Pancreas (tissue), 10 donors: Measurements from ENCODE around the gene ARID4B. TPM values are rescaled to one million over a fixed set of nuclear protein-coding genes. Genes with fewer than 3 reads are reported as not detected.

ENCODE experiments used
- ATAC-seq, 4 donors: fragments of 200-7000 bp; cut with Tn5 transposase; one replicate each; pipeline versions ENCODE4 v1.8.0 to v1.9.1; 2020; ENCODE audit warnings: mild to moderate bottlenecking in 4 of 4, moderate library complexity in 4 of 4
- DNase-seq, 6 donors: peaks; one replicate each; pipeline ENCODE4 v3.0.0-alpha.2; 2020
- FAIRE-seq: peaks from 2 replicates; lab custom pipeline; 2012; peaks lifted over from hg19 to GRCh38; lab: Jason Lieb, UNC
- H3K27ac ChIP-seq, 4 donors: fragments of 200-600 bp; sonication (generic); 1 replicate in 3 of 4; 2 replicates in 1 of 4; pipeline versions ENCODE4 v1.5.0 to v1.8.0; 2020
- H3K27me3 ChIP-seq, 4 donors: fragments of 200-600 bp; one replicate each; pipeline ENCODE4 v1.8.0; 2021
- H3K36me3 ChIP-seq, 3 donors: fragments of 200-600 bp; sonication (generic) in 1 of 3; one replicate each; pipeline versions ENCODE4 v1.5.0 to v1.8.0; 2020 to 2021
- H3K4me1 ChIP-seq, 3 donors: fragments of 200-600 bp; one replicate each; pipeline ENCODE4 v1.8.0; 2021
- H3K4me3 ChIP-seq, 4 donors: fragments of 200-600 bp; sonication (generic) in 2 of 4; one replicate each; pipeline versions ENCODE4 v1.5.0 to v1.8.0; 2020 to 2021
- H3K9me3 ChIP-seq, 4 donors: fragments of 200-600 bp; one replicate each; pipeline ENCODE4 v1.8.0; 2021
- CTCF ChIP-seq, 4 donors: fragments of 200-600 bp; sonication (generic) in 3 of 4; IDR thresholded peaks; one replicate each; pipeline versions ENCODE4 v1.5.0 to v1.8.0; 2021; ENCODE audit warnings: antibody characterized with exemption in 4 of 4
- whole genome bisulfite sequencing, 2 donors: extraction: QIAGEN DNeasy Blood & Tissue Kit; methylation state at CpG; one replicate each; pipeline ENCODE4 v1.1.7; 2013; 5-methylcytosine and 5-hydroxymethylcytosine counted together
- intact Hi-C, 3 donors: fragments of 100-400 bp; cut with DNase I; formaldehyde crosslinking; loops; one replicate each; pipeline versions ENCODE4 v1.11.1 to v1.14.2; 2022
- polyA plus RNA-seq, 2 donors: library from polyadenylated mRNA; stranded (reverse); fragments of 200-250 nt; gene quantifications; one replicate each; pipeline ENCODE4 v1.2.3, GENCODE V29; 2013
- total RNA-seq, 6 donors: library from RNA; stranded (reverse); fragmentation: NEBNext Ultra II Directional in 4 of 6; extraction: Animal tissue kit (Norgen Biotek cat#: 25700) in 4 of 6; gene quantifications; one replicate each; pipeline versions ENCODE4 v1.2.1 to v1.2.4, GENCODE V29; 2021 to 2023
- donor health status: healthy with polysubstance abuse.
- donor health status: DM: no; HTN: no; CAD: no; lungs with moderate emphysema.
- donor health status: DM: no; HTN: no; CAD: no.
- donor health status: control.
- donor health status: control.
- donor health status: Bipolar disorder and iron deficiency.
- donor health status: DM: yes; HTN: yes; CAD: no.
- donor health status: DM: no; HTN: no; CAD: no.
- donor health status: DM: no; HTN: no; CAD: no.
- donor health status: DM: yes; HTN: yes; CAD: no.

The ARID4B gene
- total and polyA plus RNA-seq, 8 donors: 12.5 to 26.6 (median 16.7) TPM

DNA sequence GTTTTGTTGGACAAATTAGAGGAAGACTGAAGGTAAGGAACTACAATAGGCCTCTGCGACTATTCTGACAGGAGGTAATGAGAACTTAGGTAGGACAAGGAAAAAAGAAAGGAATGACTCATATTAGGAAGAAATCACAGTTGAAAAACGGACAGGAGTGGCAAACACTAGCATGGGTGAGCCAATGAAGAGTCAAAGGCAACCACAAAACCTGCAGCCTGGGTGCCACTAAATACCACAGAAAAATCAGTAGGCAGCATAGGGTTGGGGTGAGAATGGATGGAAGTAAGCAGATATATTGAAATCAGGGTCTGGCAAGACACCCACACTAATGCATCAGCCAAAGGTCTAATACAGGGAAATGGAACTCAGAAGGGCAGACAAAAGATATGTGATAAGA, 176.9 kb downstream of the ARID4B start:
- TF ChIP-seq CTCF (IDR thresholded peaks at IDR 0.05): no peak
- H3K27ac ChIP-seq: no peak overlapping the region
- intact Hi-C loops: no loop called here
- H3K4me1 ChIP-seq: no peaks in the 10 kb centered on the region
- peaks cover 0 to 50% (median 3%) of the 10 kb centered on the region in 3 donors for H3K36me3 ChIP-seq
- 88 to 93% methylated on average over 2 of the region's 2 CpGs for WGBS, 2 donors
- FAIRE-seq (no peak), ATAC-seq (no peak), DNase-seq (no peak)
- no peaks in the 10 kb centered on the region for H3K27me3 ChIP-seq
- H3K4me3 ChIP-seq: no peak overlapping the region
- H3K9me3 ChIP-seq: no peaks in the 10 kb centered on the region

DNA sequence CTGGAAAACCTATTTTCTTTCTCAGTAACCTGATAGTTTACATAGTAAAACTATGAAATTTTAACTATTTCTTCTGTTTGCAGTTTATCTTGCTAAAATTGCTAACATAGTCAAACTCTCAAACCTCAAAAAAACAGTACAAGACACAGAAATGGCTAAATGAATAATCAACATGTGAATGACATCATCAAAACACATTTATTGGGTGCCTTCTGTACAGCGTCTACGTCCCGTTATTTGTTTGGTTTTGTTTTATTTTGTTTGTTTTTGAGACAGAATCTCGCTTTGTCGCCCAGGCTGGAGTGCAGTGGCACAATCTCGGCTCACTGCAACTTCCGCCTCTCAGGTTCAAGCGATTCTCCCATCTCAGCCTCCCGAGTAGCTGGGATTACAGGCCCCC, 178.2 kb downstream of the ARID4B start:
- Histone ChIP-seq H3K9me3 (no peaks in the 10 kb centered on the region), H3K27me3 (no peaks in the 10 kb centered on the region), H3K27ac (no peak overlapping the region), H3K4me1 (no peaks in the 10 kb centered on the region), H3K4me3 (no peak overlapping the region), H3K36me3 (peaks cover 0 to 49% (median 3%) of the 10 kb centered on the region in 3 donors)
- no peak for DNase-seq
- intact Hi-C loops: no loop called here
- ATAC-seq: no peak
- FAIRE-seq: no peak
- 93 to 95% methylated on average over 9 of the region's 9 CpGs for WGBS, 2 donors
- TF ChIP-seq CTCF (IDR thresholded peaks at IDR 0.05): no peak

DNA sequence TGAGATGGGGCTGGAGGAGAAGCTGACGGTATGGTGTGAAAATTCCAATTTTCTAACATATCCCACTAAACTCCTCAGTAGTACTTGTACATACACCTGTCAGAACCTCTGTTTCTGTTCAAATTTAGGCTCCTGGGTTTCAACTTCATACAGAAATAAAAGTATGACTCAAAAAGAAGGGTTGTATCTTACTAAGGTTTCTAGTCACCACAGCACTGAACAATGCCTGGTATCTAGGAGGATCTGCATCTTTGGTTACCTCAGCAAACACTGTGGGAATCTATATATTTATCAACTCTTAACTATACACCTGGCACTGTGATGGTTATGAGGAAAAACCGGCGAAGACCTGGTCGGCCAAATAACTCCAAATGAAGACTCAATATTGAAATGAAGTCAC, 180.7 kb downstream of the ARID4B start:
- Histone ChIP-seq H3K4me3 (no peak overlapping the region), H3K4me1 (no peaks in the 10 kb centered on the region), H3K27ac (no peak overlapping the region), H3K9me3 (no peaks in the 10 kb centered on the region), H3K27me3 (no peaks in the 10 kb centered on the region), H3K36me3 (peaks cover 0 to 32% (median 0%) of the 10 kb centered on the region in 3 donors)
- no peak for ATAC-seq
- 89 to 93% methylated on average over 4 of the region's 4 CpGs for WGBS, 2 donors
- no peak for TF ChIP-seq CTCF (IDR thresholded peaks at IDR 0.05)
- FAIRE-seq: no peak
- intact Hi-C loops: no loop called here
- no peak for DNase-seq

DNA sequence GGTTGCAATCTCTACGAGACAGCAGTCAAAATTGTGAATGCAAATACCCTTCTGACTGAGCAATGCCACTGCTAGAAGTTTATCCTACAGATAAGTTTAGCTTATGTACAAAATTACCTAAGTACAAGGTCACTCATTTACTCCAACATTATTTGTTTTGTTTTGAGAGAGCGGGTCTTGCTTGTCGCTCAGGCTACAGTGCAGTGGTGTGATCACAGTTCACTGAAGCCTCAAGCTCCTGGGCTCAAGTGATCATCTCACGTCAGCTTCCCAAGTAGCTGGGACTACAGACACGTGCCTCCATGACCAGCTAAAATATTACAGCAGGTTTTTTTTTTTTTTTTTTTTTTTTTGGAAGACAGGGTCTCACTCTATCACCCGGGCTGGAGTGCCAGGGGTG, 182.3 kb downstream of the ARID4B start:
- no peaks in the 10 kb centered on the region for H3K4me1 ChIP-seq
- no peaks in the 10 kb centered on the region for H3K27me3 ChIP-seq
- ATAC-seq (no peak), DNase-seq (no peak), FAIRE-seq (no peak)
- no peaks in the 10 kb centered on the region for H3K9me3 ChIP-seq
- TF ChIP-seq CTCF (IDR thresholded peaks at IDR 0.05): no peak
- intact Hi-C loops: no loop called here
- H3K36me3 ChIP-seq: peaks cover 0 to 26% (median 0%) of the 10 kb centered on the region in 3 donors
- no peak overlapping the region for H3K4me3 ChIP-seq
- H3K27ac ChIP-seq: no peak overlapping the region
- 77 to 84% methylated on average over 6 of the region's 6 CpGs for WGBS, 2 donors

GRCh38 chr1:235142991-235143390, 185.0 kb downstream of the ARID4B start:
- H3K4me1 ChIP-seq: no peaks in the 10 kb centered on the region
- no peak for FAIRE-seq
- no peaks in the 10 kb centered on the region for H3K9me3 ChIP-seq
- intact Hi-C loops: no loop called here
- TF ChIP-seq CTCF (IDR thresholded peaks at IDR 0.05): no peak
- H3K36me3 ChIP-seq: peaks cover 0 to 29% (median 3%) of the 10 kb centered on the region in 3 donors
- WGBS, 2 donors: 95 to 97% methylated on average over 4 of the region's 4 CpGs
- no peak for DNase-seq
- no peak overlapping the region for H3K27ac ChIP-seq
- no peak for ATAC-seq
- H3K27me3 ChIP-seq: no peaks in the 10 kb centered on the region
- H3K4me3 ChIP-seq: no peak overlapping the region
